ENCODE results near the gene ARGLU1.

The ARGLU1 gene

DNA sequence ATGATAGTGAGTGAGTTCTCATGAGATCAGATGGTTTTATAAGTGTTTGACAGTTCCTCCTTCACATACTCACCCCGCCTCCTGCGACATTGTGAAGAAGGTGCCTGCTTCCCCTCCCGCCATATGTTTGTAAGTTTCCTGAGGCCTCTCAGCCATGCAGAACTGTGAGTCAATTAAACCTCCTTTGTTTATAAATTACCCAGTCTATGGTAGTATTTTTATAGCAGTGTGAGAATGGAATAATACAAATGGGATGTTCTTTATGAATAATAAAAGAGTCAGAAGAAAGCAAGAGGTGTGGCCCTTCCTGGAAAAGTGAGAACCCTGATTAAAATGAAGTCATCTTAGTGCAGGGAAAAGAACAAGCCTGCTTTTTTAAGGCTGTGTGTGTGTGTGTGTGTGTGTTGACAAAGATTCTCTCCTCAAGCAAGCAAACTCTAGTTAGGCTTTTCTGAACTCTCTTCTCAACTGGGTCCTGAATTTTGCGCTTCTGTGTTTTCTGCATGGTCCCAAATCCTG, 18.8 kb upstream of the ARGLU1 start:
- DNase-seq, result no peak

DNA sequence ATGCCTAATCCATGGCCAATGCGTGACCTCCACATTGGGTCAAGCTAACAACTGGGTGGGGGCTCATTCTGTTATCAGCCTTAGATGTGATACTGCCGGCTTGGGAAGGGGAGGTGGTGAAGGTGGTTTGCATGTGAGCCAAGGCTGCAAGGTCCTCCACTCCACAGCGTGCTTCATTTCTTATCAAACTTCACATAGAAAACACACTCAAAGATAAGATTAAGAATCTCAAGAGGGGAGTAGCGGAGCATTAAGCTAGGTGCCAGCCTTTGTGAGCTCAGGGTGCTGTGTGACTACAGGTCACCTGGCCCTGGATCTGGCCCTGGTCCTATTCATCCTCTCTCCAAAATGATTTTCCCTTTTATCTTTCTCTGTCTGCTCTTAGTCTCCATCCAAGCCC, 13.3 kb upstream of the ARGLU1 start:
- DNase-seq, result no peak

- no peak for DNase-seq
These were observed 8.0 kb upstream of the ARGLU1 start for GRCh38 chr13:106575896-106576295.

GRCh38 chr13:106573868-106574267, 5.9 kb upstream of the ARGLU1 start:
- DNase-seq, result peak; percentile 35

DNA sequence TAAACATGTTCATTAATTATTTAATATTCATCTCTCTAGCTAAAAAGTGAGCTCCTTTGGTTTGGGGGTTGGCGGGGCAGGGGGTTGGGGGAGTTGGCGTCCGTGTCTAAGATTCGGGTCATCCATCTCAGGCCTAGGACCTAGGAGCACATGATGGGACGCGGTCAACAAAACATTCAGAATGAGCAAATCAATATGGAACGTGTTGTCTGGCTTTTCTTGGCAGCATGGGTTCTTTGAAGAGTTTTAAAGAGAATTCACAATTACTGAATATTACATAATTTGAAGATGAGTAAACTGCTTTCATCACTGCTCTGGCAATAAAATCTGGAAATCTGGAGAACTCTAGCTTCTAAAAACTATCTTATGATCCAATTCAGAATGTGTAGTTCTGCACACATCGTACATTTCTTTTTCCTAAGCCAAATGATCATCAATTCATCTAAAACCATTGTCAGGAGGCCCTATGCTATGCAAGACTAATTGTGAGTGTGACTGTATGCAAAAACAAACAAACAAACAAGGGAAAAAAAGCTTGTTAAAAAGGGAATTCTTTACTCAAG, 5.4 kb upstream of the ARGLU1 start:
- DNase-seq, result peak; percentile 65

GRCh38 chr13:106570299-106570852, 2.4 kb upstream of the ARGLU1 start:
- DNase-seq, result peak; percentile 60

GRCh38 chr13:106569233-106570095, 1.5 kb upstream of the ARGLU1 start:
- no peak for DNase-seq

- no peak for DNase-seq
These were observed 514 bp upstream of the ARGLU1 start for GRCh38 chr13:106568299-106569003.

DNA sequence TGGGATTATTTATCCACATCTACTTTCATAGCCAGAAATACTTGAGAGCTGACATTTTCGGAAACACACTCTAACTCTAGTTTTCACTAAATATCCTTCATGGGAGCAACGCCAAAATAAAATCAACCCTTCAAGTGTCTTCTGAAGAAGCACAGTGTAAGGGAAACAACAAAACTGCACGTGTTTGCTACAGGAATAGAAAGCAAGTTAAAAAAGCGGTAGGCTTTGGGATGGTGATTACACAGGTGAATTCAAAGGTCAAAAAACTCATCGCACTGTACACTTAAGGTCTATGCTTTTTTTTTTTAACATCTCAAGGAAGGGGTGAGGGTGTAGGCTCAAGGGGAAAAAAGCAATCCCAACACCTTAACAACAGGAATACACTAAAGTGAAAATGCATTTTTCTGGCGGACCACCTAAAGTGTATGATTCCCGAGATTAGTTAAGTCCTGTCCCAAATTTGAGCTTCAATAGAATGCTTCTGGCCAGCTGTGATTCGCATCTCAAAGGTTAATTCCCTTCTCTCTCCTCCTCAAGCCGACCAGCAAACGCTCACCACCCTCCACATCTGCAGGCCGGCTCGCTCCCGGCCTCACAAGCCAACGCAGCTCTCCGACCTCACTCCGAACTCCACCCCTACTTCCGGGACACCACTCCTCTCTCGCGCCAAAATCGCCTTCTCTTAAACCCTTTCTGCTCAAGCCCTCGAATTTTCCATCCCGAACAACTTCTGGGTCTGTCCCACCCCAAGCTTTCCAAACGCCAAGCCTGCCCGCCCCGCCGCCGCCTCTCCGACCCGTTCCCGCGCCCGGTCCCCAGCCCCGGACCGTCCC, 1.1 kb downstream of the ARGLU1 start:
- peak; percentile 59 for DNase-seq

GRCh38 chr13:106565127-106565775, 2.7 kb downstream of the ARGLU1 start:
- DNase-seq, result no peak

- no peak for DNase-seq
These were observed 5.6 kb downstream of the ARGLU1 start for GRCh38 chr13:106562301-106562700.

DNA sequence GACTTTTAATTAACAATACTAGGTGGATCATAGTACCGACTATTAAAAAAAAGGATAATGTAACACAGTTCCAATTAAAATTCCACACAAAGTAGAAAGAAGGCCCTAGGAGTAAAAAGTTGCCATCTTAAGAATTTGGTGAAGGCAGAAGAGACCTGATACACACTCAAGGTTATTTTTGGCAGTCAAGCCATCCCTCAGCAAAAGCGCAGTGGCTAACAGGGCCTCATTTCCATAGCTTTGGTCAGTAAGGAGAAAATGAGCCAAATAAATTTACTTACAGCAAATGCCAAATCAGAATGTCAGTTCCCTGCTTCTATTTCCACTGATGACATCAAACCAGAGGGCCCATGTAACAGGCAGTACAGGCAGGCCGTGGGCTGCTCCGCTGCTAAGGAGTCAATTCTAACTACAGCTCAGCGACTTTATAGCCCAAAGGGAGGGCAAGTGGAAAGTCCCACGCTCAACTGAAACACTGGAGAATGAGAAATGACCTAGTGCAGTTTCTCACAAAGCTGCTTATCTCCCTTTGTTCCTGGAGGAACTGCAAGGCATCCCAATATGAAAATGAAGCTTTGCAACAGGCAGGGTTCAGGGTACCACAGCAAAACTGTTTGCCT, 6.3 kb downstream of the ARGLU1 start:
- no peak for DNase-seq

- no peak for DNase-seq
These were observed 7.1 kb downstream of the ARGLU1 start for GRCh38 chr13:106560821-106561220.

- no peak for DNase-seq
These were observed 9.4 kb downstream of the ARGLU1 start for GRCh38 chr13:106558527-106558926.

DNA sequence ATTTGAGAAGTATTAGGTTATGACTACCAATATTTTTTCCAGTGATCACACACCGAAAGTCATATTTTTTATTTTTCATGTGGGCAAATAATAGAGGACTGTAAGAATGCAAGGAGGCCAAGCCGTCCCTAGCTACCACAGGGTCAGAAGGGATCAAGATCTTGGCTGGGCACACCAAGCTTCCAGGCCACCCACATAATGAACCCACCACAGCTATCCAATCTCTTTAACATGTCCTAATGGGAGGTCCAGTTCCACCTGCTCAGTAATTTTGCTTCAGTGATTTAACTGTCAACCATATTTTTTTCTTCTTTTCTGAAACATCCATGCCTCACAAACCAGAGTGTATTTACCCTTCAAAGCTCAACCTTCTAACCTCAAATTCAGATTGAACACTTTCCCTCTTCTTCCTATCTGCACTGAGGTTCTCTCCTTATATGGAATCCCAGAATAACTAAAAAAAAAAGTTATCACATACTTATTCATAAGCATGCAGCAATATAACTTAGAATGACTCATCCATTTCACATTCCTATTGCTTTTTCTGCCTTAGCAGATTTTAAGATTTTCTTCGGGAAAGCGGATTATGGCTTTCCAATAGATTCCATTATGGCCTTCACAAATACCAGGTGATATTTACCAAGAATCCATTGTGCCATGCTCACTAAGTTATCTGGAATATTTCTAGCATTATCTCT, 12.2 kb downstream of the ARGLU1 start:
- peak; percentile 53 for DNase-seq

GRCh38 chr13:106551751-106552150, 16.2 kb downstream of the ARGLU1 start:
- DNase-seq, result no peak

- DNase-seq, result no peak
These were observed 16.6 kb downstream of the ARGLU1 start for GRCh38 chr13:106551350-106551749.

DNA sequence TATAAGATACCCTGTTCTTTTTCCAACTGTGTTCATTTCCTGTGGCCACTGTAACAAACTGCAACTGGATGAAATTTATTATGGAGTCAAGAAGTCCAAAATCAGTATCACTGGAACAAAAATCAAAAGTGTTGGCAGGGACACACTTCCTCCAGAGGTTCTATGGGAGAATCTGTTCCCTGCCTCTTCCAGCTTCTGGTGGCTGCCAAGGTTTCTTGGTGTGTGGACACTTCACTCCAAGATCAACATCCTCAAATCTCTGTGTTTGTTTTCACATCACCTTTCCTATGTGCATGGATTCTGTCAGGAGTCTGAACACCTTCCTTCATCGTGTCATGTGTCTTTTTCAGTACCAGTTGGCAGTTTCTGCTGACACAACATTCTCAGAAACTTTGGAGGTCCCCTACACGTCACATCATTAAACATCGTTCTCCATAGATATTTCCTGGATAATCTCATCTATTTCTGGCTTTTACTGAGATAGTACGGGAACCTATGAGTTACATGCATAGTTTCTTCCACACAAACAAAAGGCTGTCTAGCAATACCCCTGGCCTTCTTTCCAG, 17.3 kb downstream of the ARGLU1 start:
- no peak for DNase-seq

- DNase-seq, result no peak
These were observed 19.8 kb downstream of the ARGLU1 start for GRCh38 chr13:106548064-106548696.

GRCh38 chr13:106541826-106542225, 26.1 kb downstream of the ARGLU1 start:
- DNase-seq, result no peak
